ENCODE results near the gene HCFC1R1. TPM values are rescaled to one million over a fixed set of nuclear protein-coding genes. Genes with fewer than 3 reads are reported as not detected.
A peak's percentile ranks its signal among the peaks of the same experiment; 100 is the strongest.
"Not testable (repeated sequence)": the region's sequence is repeated elsewhere in the genome, so short reads cannot be mapped to it uniquely, and the experiment has no call there.

The HCFC1R1 gene, protein sequence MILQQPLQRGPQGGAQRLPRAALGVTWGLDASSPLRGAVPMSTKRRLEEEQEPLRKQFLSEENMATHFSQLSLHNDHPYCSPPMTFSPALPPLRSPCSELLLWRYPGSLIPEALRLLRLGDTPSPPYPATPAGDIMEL
- 235 TPM for polyA plus RNA-seq (2012; ENCODE audit: insufficient read depth, insufficient read length, low read depth)

DNA sequence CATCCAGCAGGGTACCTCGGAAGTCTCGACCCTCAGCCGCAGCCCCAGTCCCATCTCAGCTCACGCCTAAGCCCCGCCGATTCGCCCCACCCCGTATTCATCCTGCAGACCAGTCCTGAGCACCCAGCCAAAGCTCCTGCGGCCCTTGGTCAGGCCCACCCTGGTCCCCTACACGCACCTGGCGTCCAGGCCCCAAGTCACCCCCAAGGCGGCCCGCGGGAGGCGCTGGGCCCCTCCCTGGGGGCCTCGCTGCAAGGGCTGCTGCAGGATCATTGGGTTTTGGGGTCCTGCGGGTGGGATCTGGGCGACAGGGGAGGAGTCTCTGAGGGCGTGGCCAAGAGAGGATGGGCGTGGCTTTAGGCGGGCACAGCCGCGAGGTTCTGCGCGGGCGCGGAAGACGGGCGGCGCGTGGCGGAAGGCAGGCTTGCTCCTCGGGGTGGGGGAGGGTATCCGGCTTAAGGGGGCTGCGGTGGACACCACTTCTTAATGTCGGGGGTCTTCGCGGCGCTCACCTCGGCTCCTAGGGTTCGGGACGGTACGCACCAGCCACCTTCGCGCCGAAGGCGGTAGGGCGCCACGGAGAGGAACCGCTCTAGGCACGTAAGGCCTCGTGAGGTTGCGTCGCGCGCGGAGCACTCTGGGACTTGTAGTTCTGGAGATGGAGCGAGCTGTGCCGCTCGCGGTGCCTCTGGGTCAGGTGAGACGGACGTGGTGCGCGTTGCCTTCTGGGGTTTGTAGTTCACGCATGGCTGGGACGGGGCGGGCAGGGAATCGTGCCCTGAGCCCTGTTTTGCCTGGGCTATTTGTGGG is at the start of gene HCFC1R1, which contains the start of gene THOC6:
TSS of gene HCFC1R1 (minus strand) at position 274 of the 810 bp plus-strand sequence. CDS start at position 273, 1 bp downstream.
TSS of gene THOC6 (plus strand) at position 367 of the 810 bp plus-strand sequence. CDS start at position 659, 292 bp downstream.
- H3K9me3 ChIP-seq: no peaks in the 10 kb centered on the region
- DNase-seq: peak; percentile 98
- H3K27me3 ChIP-seq: peaks cover 7% of the 10 kb centered on the region
- H3K36me3 ChIP-seq: peaks cover 19% of the 10 kb centered on the region
- H3K4me3 ChIP-seq (ENCODE audit: low read depth, low read length): peak within 1 kb of the TSS; percentile 91
- H3K4me1 ChIP-seq: peaks cover 26% of the 10 kb centered on the region
- TF ChIP-seq, protein P1, sequence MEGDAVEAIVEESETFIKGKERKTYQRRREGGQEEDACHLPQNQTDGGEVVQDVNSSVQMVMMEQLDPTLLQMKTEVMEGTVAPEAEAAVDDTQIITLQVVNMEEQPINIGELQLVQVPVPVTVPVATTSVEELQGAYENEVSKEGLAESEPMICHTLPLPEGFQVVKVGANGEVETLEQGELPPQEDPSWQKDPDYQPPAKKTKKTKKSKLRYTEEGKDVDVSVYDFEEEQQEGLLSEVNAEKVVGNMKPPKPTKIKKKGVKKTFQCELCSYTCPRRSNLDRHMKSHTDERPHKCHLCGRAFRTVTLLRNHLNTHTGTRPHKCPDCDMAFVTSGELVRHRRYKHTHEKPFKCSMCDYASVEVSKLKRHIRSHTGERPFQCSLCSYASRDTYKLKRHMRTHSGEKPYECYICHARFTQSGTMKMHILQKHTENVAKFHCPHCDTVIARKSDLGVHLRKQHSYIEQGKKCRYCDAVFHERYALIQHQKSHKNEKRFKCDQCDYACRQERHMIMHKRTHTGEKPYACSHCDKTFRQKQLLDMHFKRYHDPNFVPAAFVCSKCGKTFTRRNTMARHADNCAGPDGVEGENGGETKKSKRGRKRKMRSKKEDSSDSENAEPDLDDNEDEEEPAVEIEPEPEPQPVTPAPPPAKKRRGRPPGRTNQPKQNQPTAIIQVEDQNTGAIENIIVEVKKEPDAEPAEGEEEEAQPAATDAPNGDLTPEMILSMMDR (IDR thresholded peaks at IDR 0.05; ENCODE audit: low read depth, low read length): no peak

DNA sequence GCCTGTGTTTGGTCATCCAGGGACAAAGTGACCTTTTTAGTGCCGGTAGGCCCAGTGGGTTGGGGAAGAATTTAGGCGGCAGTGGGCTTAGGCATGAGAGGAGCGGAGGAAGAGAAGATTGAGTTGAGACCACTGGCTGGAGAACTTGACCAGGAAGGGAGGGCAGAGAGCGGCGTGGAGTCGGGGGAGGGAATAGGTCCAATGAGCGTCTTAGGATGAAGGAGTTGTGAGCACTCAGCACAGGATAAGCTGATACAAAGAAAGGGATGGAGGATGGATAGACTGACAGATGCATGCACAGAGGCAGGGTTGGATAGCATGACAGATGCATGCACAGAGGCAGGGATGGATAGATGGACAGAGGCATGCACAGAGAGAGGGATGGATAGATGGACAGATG is 49.7 kb upstream of the HCFC1R1 start:
- H3K9me3 ChIP-seq: no peaks in the 10 kb centered on the region
- H3K4me1 ChIP-seq: no peaks in the 10 kb centered on the region
- H3K36me3 ChIP-seq: no peaks in the 10 kb centered on the region
- H3K4me3 ChIP-seq (ENCODE audit: low read depth, low read length): no peak overlapping the region
- peaks cover 23% of the 10 kb centered on the region for H3K27me3 ChIP-seq
- DNase-seq: no peak
- TF ChIP-seq, protein P1 (IDR thresholded peaks at IDR 0.05; ENCODE audit: low read depth, low read length): no peak

DNA sequence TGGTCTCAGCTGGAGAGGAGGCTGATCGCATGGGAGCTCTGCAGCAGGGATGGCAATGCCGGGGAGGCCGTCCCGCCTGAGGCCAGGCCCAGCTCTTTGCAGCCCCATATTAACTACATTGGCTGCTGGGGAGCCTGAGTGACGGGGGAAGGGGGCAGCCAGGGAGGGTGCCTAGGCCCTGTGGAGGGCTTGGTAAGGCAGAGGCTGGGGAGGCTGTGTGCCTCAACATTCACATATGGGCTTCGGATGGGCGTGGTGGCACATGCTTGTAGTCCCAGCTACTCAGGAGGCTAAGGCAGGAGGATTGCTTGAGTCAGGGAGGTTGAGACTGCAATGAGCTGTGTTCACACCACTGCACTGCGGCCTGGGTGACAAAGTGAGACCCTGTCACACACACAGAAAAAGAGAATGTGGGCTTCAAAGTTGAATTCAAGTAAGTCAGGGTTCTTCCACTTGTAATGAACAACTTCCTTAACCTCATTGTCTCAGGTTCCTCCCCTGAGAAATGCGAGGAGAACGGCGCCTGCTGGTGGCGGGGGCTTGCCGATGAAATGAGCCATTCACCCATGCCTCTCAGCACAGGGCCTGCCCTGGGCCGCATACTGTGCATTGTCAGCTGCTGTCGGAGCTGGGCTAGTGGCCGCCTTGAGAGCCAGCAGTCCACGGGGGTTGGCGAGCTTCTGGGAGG is 49.0 kb upstream of the HCFC1R1 start:
- not testable (repeated sequence) for H3K4me1 ChIP-seq; H3K36me3 ChIP-seq; DNase-seq; H3K4me3 ChIP-seq (ENCODE audit: low read depth, low read length); H3K9me3 ChIP-seq
- H3K27me3 ChIP-seq: peaks cover 20% of the 10 kb centered on the region

DNA sequence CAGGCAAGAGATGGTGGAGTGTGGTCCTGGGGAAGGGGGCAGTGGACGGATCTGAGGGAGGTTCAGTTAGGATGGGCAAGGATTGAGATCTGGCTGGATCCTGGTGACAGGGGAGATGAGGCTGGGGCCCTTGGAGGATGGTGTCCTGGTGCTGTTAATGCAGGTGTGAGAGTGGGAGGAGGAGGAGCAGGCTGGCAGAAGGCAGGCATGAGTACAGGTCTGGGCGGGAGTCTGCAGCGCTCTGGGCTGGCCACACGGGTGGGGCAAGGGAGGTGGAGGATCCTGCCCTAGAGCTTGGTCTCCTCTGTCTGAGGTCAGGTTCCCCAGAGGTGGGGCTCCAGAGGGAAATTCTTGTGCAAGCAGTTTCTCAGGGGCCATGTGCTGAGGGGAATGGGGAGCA is 48.4 kb upstream of the HCFC1R1 start:
- not testable (repeated sequence) for H3K9me3 ChIP-seq; H3K36me3 ChIP-seq; H3K4me3 ChIP-seq (ENCODE audit: low read depth, low read length); DNase-seq; H3K4me1 ChIP-seq
- peaks cover 16% of the 10 kb centered on the region for H3K27me3 ChIP-seq

DNA sequence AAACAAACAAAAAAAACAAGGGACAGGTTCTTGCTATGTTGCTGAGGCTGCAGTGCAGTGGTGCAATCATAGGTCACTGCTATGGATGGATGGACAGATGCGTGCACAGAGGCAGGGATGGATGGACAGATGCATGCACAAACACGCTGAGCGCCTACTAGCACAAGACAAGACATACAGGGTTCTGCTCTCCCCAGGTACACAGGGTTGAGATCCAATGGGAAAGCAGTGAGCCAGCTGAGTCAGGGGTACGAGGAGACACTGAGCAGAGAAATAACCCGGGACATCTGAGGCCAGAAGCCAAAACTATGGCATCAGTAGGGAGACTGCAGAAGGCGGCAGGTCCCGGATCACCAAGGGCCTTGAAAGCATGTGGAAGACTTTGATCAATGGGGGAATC is 47.9 kb upstream of the HCFC1R1 start:
- Histone ChIP-seq H3K27me3 (peaks cover 11% of the 10 kb centered on the region), H3K4me3 (ENCODE audit: low read depth, low read length) (no peak overlapping the region), H3K9me3 (no peaks in the 10 kb centered on the region; the same call in 1 of the 2 replicates), H3K36me3 (no peaks in the 10 kb centered on the region), H3K4me1 (no peaks in the 10 kb centered on the region)
- no peak for DNase-seq
- TF ChIP-seq, protein P1 (IDR thresholded peaks at IDR 0.05; ENCODE audit: low read depth, low read length): no peak

DNA sequence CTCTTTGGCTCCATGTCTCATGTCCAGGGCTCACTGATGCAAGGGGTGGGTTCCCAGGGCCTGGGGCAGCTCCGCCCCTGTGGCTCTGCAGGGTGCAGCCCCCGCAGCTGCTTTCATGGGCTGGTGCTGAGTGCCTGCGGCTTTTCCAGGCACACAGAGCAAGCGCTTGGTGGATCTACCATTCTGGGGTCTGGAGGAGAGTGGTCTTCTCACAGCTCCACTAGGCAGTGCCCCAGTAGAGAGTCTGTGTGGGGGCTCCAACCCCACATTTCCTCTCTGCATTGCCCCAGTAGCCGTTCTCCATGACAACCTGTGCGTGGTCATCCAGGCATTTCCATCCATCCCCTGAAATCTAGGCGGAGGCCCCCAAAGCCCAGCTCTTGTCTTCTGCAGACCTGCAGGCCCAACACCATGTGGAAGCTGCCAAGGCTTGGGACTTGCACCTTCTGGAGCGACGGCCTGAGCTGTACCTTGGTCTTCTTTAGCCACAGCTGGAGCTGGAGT is 46.9 kb upstream of the HCFC1R1 start:
- DNase-seq: no peak
- Histone ChIP-seq H3K9me3 (no peaks in the 10 kb centered on the region; the same call in 1 of the 2 replicates), H3K27me3 (peaks cover 3% of the 10 kb centered on the region; the same call in 1 of the 2 replicates), H3K4me3 (ENCODE audit: low read depth, low read length) (no peak overlapping the region), H3K36me3 (no peaks in the 10 kb centered on the region), H3K4me1 (no peaks in the 10 kb centered on the region)
- TF ChIP-seq, protein P1 (IDR thresholded peaks at IDR 0.05; ENCODE audit: low read depth, low read length): no peak

DNA sequence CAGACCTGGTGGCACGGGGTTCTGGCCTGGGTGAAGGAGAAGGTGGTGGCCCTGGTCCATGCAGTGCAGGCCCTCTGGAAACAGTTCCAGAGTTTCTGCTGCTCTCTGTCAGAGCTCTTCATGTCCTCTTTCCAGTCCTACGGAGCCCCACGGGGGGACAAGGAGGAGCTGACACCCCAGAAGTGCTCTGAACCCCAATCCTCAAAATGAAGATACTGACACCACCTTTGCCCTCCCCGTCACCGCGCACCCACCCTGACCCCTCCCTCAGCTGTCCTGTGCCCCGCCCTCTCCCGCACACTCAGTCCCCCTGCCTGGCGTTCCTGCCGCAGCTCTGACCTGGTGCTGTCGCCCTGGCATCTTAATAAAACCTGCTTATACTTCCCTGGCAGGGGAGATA is 45.4 kb upstream of the HCFC1R1 start:
- not testable (repeated sequence) for H3K27me3 ChIP-seq; H3K4me1 ChIP-seq; H3K4me3 ChIP-seq (ENCODE audit: low read depth, low read length); H3K9me3 ChIP-seq; H3K36me3 ChIP-seq; DNase-seq
